Loucy (cell line): ENCODE data around the gene ERAP2.

Experiments
- H2AFZ ChIP-seq: fragments of 200-600 bp; sonication (generic); 2 replicates; pipeline ENCODE4 v1.6.0; 2016; ENCODE audit warnings: antibody characterized with exemption, mild to moderate bottlenecking, low read length, moderate library complexity
- H3F3A ChIP-seq: fragments of 200-600 bp; 2 replicates; pipeline ENCODE4 v1.6.0; 2016; ENCODE audit warnings: antibody characterized with exemption, low read depth, mild to moderate bottlenecking
- H3K27me3 ChIP-seq: fragments of 200-600 bp; sonication (generic); 2 replicates; pipeline ENCODE4 v1.6.1; 2014; ENCODE audit warnings: low read length, mild to moderate bottlenecking; ENCODE audit not compliant: insufficient read depth, poor library complexity, severe bottlenecking
- H3K36me3 ChIP-seq: fragments of 200-600 bp; sonication (generic); 2 replicates; pipeline ENCODE4 v1.6.1; 2016; ENCODE audit warnings: low read length; ENCODE audit not compliant: insufficient read depth
- H3K4me1 ChIP-seq: fragments of 200-600 bp; sonication (generic); 2 replicates; pipeline ENCODE4 v1.5.1; 2014; ENCODE audit warnings: low read length, mild to moderate bottlenecking; ENCODE audit not compliant: insufficient read depth, poor library complexity, severe bottlenecking
- H3K4me2 ChIP-seq: fragments of 200-600 bp; sonication (generic); 2 replicates; pipeline ENCODE4 v1.6.0; 2014; ENCODE audit warnings: antibody characterized with exemption, low read length, low read depth, mild to moderate bottlenecking; ENCODE audit not compliant: poor library complexity, severe bottlenecking
- H3K4me3 ChIP-seq: fragments of 200-600 bp; sonication (generic); 2 replicates; pipeline ENCODE4 v1.5.1; 2014; ENCODE audit warnings: low read length, mild to moderate bottlenecking, mixed read lengths; ENCODE audit not compliant: poor library complexity, severe bottlenecking
- H3K79me2 ChIP-seq: fragments of 200-600 bp; sonication (generic); 2 replicates; pipeline ENCODE4 v1.6.1; 2014; ENCODE audit warnings: low read length; ENCODE audit not compliant: insufficient read depth
- H3K9ac ChIP-seq: fragments of 200-600 bp; sonication (generic); 2 replicates; pipeline ENCODE4 v1.6.0; 2014; ENCODE audit warnings: mild to moderate bottlenecking, low read depth, low read length, moderate library complexity; ENCODE audit not compliant: poor library complexity, severe bottlenecking
- H3K9me2 ChIP-seq: fragments of 200-600 bp; sonication (generic); replicated peaks from 2 replicates; pipeline ENCODE4 v1.6.1; 2016; ENCODE audit warnings: low read depth, low read length, mixed read lengths
- H3K9me3 ChIP-seq: fragments of 200-600 bp; sonication (generic); 2 replicates; pipeline ENCODE4 v1.6.1; 2014; ENCODE audit warnings: mild to moderate bottlenecking, antibody characterized with exemption, low read length, low read depth; ENCODE audit not compliant: insufficient read depth
- H4K20me1 ChIP-seq: fragments of 200-600 bp; sonication (generic); 2 replicates; pipeline ENCODE4 v1.6.0; 2014; ENCODE audit warnings: antibody characterized with exemption, low read length, mild to moderate bottlenecking; ENCODE audit not compliant: insufficient read depth, poor library complexity, severe bottlenecking
- EZH2phosphoT487 ChIP-seq: fragments of 200-600 bp; IDR thresholded peaks from 2 replicates; pipeline ENCODE4 v1.6.1; 2018; ENCODE audit warnings: antibody characterized with exemption, mild to moderate bottlenecking, moderate library complexity, borderline replicate concordance
- TF ChIP-seq, protein P1 (sequence below): fragments of 200-600 bp; sonication (generic); conservative IDR thresholded peaks from 2 replicates; pipeline ENCODE4 v1.5.1; 2014; ENCODE audit warnings: mild to moderate bottlenecking, antibody characterized with exemption, low read length

ERAP2 gene

GRCh38 chr5:96924016-96924443, 47.7 kb downstream of the ERAP2 start:
- no peaks in the 10 kb centered on the region for H3K9me3 ChIP-seq
- no peak overlapping the region for H3K9ac ChIP-seq
- no peaks in the 10 kb centered on the region for H3K27me3 ChIP-seq
- no peak for TF ChIP-seq EZH2phosphoT487
- TF ChIP-seq, protein P1, sequence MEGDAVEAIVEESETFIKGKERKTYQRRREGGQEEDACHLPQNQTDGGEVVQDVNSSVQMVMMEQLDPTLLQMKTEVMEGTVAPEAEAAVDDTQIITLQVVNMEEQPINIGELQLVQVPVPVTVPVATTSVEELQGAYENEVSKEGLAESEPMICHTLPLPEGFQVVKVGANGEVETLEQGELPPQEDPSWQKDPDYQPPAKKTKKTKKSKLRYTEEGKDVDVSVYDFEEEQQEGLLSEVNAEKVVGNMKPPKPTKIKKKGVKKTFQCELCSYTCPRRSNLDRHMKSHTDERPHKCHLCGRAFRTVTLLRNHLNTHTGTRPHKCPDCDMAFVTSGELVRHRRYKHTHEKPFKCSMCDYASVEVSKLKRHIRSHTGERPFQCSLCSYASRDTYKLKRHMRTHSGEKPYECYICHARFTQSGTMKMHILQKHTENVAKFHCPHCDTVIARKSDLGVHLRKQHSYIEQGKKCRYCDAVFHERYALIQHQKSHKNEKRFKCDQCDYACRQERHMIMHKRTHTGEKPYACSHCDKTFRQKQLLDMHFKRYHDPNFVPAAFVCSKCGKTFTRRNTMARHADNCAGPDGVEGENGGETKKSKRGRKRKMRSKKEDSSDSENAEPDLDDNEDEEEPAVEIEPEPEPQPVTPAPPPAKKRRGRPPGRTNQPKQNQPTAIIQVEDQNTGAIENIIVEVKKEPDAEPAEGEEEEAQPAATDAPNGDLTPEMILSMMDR, result no peak
- H4K20me1 ChIP-seq, result no peaks in the 10 kb centered on the region
- H3K9me2 ChIP-seq, result no peaks in the 10 kb centered on the region
- no peak overlapping the region for H2AFZ ChIP-seq
- H3K4me2 ChIP-seq, result peak overlapping the region; percentile 18
- H3F3A ChIP-seq, result 0 out of 2 replicates have a peak, but pooled peaks cover 3% of the 10 kb centered on the region
- peaks cover 38% of the 10 kb centered on the region for H3K4me1 ChIP-seq
- no peaks in the 10 kb centered on the region for H3K79me2 ChIP-seq
- no peak overlapping the region for H3K4me3 ChIP-seq
- H3K36me3 ChIP-seq, result no peaks in the 10 kb centered on the region

- Histone ChIP-seq H3K4me2 (no peak overlapping the region), H4K20me1 (no peaks in the 10 kb centered on the region), H3K9me2 (no peaks in the 10 kb centered on the region), H3F3A (0 out of 2 replicates have a peak, but pooled peaks cover 3% of the 10 kb centered on the region), H3K4me3 (no peak overlapping the region), H3K4me1 (peaks cover 47% of the 10 kb centered on the region), H3K9ac (no peak overlapping the region), H2AFZ (no peak overlapping the region), H3K79me2 (peaks cover 15% of the 10 kb centered on the region), H3K27me3 (no peaks in the 10 kb centered on the region), H3K9me3 (no peaks in the 10 kb centered on the region), H3K36me3 (no peaks in the 10 kb centered on the region)
- TF ChIP-seq, protein P1, result no peak
- TF ChIP-seq EZH2phosphoT487, result no peak
Measured at GRCh38 chr5:96926276-96926675, 50.0 kb downstream of the ERAP2 start.

DNA sequence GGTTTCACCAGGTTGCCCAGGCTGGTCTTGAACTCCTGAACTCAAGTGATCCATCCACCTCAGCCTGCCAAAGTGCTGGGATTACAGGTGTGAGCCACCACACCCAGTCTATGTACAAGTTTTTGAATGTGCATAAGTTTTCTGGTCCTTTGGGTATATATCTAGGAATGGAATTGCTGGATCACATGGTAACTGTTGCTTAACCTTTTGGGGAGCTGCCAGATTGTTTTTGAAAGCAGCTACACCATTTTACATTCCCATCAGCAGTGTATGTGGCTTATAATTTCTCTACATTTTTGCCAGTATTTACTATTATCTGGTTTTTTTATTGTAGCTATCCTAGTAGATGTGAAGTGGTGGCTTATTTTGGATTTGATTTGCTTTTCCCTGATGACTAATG, 50.7 kb downstream of the ERAP2 start:
- Histone ChIP-seq H3K9me3 (no peaks in the 10 kb centered on the region), H3K9ac (no peak overlapping the region), H2AFZ (no peak overlapping the region), H3K36me3 (no peaks in the 10 kb centered on the region), H3K79me2 (peaks cover 22% of the 10 kb centered on the region), H3F3A (0 out of 2 replicates have a peak, but pooled peaks cover 3% of the 10 kb centered on the region), H3K9me2 (no peaks in the 10 kb centered on the region), H3K27me3 (no peaks in the 10 kb centered on the region), H3K4me3 (no peak overlapping the region), H4K20me1 (no peaks in the 10 kb centered on the region), H3K4me2 (no peak overlapping the region), H3K4me1 (peaks cover 49% of the 10 kb centered on the region)
- TF ChIP-seq EZH2phosphoT487, result no peak
- TF ChIP-seq, protein P1, result no peak
